GM12872 (cell line): ENCODE measurements around the gene SNIP1.

Experiments
- CTCF ChIP-seq: IDR thresholded peaks from 3 replicates; pipeline ENCODE4 v1.5.1; 2011; ENCODE audit warnings: low read depth, mild to moderate bottlenecking, low read length, moderate library complexity; ENCODE audit not compliant: insufficient read depth

SNIP1 gene

GRCh38 chr1:37549341-37549740 is 4.8 kb downstream of the SNIP1 start:
- no peak for TF ChIP-seq CTCF

- no peak for TF ChIP-seq CTCF
These were observed 9.1 kb downstream of the SNIP1 start for GRCh38 chr1:37545019-37545418.

- no peak for TF ChIP-seq CTCF
These were observed 9.6 kb downstream of the SNIP1 start for GRCh38 chr1:37544530-37544929.

- no peak for TF ChIP-seq CTCF
These were observed 13.9 kb downstream of the SNIP1 start for GRCh38 chr1:37540036-37540785.

GRCh38 chr1:37537378-37537777 is 16.7 kb downstream of the SNIP1 start:
- no peak for TF ChIP-seq CTCF

GRCh38 chr1:37533317-37534093 is 20.6 kb downstream of the SNIP1 start:
- TF ChIP-seq CTCF, result no peak

- no peak for TF ChIP-seq CTCF
These were observed 34.5 kb downstream of the SNIP1 start for GRCh38 chr1:37519613-37520012.
